ENCODE data around the gene PNMA8B. TPM values are rescaled to one million over a fixed set of nuclear protein-coding genes. Genes with fewer than 3 reads are reported as not detected.
"Not testable (repeated sequence)": the region's sequence is repeated elsewhere in the genome, so short reads cannot be mapped to it uniquely, and the experiment has no call there.

PNMA8B gene
- total RNA-seq, 2 donors from 2014 or later: 3.1 to 5.9 TPM

DNA sequence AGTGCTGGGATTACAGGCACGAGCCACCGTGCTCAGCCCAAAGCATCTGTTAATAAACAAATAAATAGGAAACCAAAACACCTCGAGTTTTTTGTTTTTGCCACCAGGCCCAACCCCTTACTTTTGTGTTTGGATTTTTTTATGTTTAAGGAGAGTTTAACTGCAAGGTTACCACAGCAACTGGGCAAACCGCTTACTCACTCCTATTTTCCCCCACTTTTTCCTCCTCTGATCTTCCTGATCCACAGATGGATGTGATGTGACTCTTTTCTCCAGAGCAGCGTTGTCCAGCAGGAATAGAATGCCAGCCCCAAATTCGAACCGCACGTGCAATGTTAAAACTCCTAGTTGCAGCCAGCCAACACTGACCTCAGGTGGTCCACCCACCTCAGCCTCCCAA, 2.1 kb upstream of the PNMA8B start:
- Mint-ChIP-seq H3K27ac (no peak overlapping the region), H3K4me3 (no peak overlapping the region), H3K27me3 (ENCODE audit: insufficient read depth) (peaks cover 28% of the 10 kb centered on the region), H3K4me1 (no peaks in the 10 kb centered on the region), H3K36me3 (ENCODE audit: low read depth) (peaks cover 7% of the 10 kb centered on the region), H3K9me3 (no peaks in the 10 kb centered on the region)
- TF ChIP-seq, protein P1, sequence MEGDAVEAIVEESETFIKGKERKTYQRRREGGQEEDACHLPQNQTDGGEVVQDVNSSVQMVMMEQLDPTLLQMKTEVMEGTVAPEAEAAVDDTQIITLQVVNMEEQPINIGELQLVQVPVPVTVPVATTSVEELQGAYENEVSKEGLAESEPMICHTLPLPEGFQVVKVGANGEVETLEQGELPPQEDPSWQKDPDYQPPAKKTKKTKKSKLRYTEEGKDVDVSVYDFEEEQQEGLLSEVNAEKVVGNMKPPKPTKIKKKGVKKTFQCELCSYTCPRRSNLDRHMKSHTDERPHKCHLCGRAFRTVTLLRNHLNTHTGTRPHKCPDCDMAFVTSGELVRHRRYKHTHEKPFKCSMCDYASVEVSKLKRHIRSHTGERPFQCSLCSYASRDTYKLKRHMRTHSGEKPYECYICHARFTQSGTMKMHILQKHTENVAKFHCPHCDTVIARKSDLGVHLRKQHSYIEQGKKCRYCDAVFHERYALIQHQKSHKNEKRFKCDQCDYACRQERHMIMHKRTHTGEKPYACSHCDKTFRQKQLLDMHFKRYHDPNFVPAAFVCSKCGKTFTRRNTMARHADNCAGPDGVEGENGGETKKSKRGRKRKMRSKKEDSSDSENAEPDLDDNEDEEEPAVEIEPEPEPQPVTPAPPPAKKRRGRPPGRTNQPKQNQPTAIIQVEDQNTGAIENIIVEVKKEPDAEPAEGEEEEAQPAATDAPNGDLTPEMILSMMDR (conservative IDR thresholded peaks at IDR 0.05): no peak
- Histone ChIP-seq H3K4me3 (ENCODE audit: low read length) (no peak overlapping the region), H3K9ac (ENCODE audit: extremely low read depth, low read length, poor library complexity, severe bottlenecking) (no peak overlapping the region), H3K27ac (ENCODE audit: low read depth, low read length) (no peak overlapping the region), H3K4me1 (ENCODE audit: control insufficient read depth, insufficient read depth, low read length) (no peaks in the 10 kb centered on the region), H3K9me3 (ENCODE audit: control insufficient read depth, low read length) (no peaks in the 10 kb centered on the region), H3K27me3 (ENCODE audit: control insufficient read depth, insufficient read depth, low read length, poor library complexity, severe bottlenecking) (peaks cover 19% of the 10 kb centered on the region), H3K36me3 (ENCODE audit: control insufficient read depth, insufficient read depth, low read length) (no peaks in the 10 kb centered on the region)
- WGBS, 2 experiments (ENCODE audit: insufficient coverage in 1 of 2, insufficient read length in 1 of 2): 92 to 94% methylated on average over 4 to 8 of the region's 8 CpGs
- no peak for DNase-seq

- not testable (repeated sequence) for H3K4me3 ChIP-seq (ENCODE audit: low read length)
- WGBS, 2 experiments (ENCODE audit: insufficient coverage in 1 of 2, insufficient read length in 1 of 2): 68 to 77% methylated on average over 3 to 4 of the region's 4 CpGs
These were observed 1.2 kb upstream of the PNMA8B start for GRCh38 chr19:46496886-46497285.

DNA sequence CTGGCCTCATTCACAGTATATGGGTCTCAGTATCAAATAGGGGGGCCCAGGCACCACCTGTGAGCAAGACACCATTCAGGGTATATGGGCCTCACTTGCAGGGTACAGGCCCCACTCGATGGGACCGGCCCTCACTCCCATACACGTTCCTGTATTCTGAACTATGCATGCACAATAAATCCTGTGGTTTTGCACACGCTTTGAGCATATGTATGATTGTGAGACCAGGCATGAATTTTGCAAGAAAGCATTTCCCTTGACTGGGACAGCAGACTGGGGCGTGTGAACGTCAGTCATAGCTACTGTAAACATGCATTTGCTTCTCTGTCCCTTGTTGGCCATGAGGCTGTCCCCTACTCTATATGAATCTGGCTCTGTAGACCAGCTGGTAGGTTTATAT, 637 bp upstream of the PNMA8B start:
- no peak overlapping the region for H3K9ac ChIP-seq (ENCODE audit: extremely low read depth, low read length, poor library complexity, severe bottlenecking)
- H3K27me3 Mint-ChIP-seq (ENCODE audit: insufficient read depth): peaks cover 41% of the 10 kb centered on the region
- TF ChIP-seq, protein P1 (conservative IDR thresholded peaks at IDR 0.05): no peak
- no peak overlapping the region for H3K27ac ChIP-seq (ENCODE audit: low read depth, low read length)
- H3K9me3 ChIP-seq (ENCODE audit: control insufficient read depth, low read length): no peaks in the 10 kb centered on the region
- H3K27ac Mint-ChIP-seq: no peak overlapping the region
- H3K36me3 Mint-ChIP-seq (ENCODE audit: low read depth): peaks cover 7% of the 10 kb centered on the region
- 83 to 85% methylated on average over 6 of the region's 6 CpGs for WGBS, 2 experiments (ENCODE audit: insufficient coverage in 1 of 2, insufficient read length in 1 of 2)
- no peaks in the 10 kb centered on the region for H3K4me1 Mint-ChIP-seq
- peaks cover 33% of the 10 kb centered on the region for H3K27me3 ChIP-seq (ENCODE audit: control insufficient read depth, insufficient read depth, low read length, poor library complexity, severe bottlenecking)
- no peaks in the 10 kb centered on the region for H3K36me3 ChIP-seq (ENCODE audit: control insufficient read depth, insufficient read depth, low read length)
- DNase-seq: no peak
- H3K4me3 ChIP-seq (ENCODE audit: low read length): no peak overlapping the region
- no peaks in the 10 kb centered on the region for H3K4me1 ChIP-seq (ENCODE audit: control insufficient read depth, insufficient read depth, low read length)
- H3K9me3 Mint-ChIP-seq: no peaks in the 10 kb centered on the region
- H3K4me3 Mint-ChIP-seq: no peak overlapping the region

More at GRCh38 chr19:46496886-46497285, 1.2 kb upstream of the PNMA8B start:
- not testable (repeated sequence) for H3K9ac ChIP-seq (ENCODE audit: extremely low read depth, low read length, poor library complexity, severe bottlenecking); H3K36me3 Mint-ChIP-seq (ENCODE audit: low read depth); H3K9me3 ChIP-seq (ENCODE audit: control insufficient read depth, low read length); H3K36me3 ChIP-seq (ENCODE audit: control insufficient read depth, insufficient read depth, low read length); H3K4me3 Mint-ChIP-seq; H3K9me3 Mint-ChIP-seq; H3K4me1 Mint-ChIP-seq; H3K27ac Mint-ChIP-seq; H3K4me1 ChIP-seq (ENCODE audit: control insufficient read depth, insufficient read depth, low read length); DNase-seq; H3K27ac ChIP-seq (ENCODE audit: low read depth, low read length)
- peaks cover 27% of the 10 kb centered on the region for H3K27me3 ChIP-seq (ENCODE audit: control insufficient read depth, insufficient read depth, low read length, poor library complexity, severe bottlenecking)
- H3K27me3 Mint-ChIP-seq (ENCODE audit: insufficient read depth): peaks cover 36% of the 10 kb centered on the region
